Measurements from ENCODE around the gene SOST. TPM values are rescaled to one million over a fixed set of nuclear protein-coding genes. Genes with fewer than 3 reads are reported as not detected.
"Not testable (repeated sequence)": the region's sequence is repeated elsewhere in the genome, so short reads cannot be mapped to it uniquely, and the experiment has no call there.

The SOST gene
- total and polyA plus RNA-seq, 7 donors = not detected

DNA sequence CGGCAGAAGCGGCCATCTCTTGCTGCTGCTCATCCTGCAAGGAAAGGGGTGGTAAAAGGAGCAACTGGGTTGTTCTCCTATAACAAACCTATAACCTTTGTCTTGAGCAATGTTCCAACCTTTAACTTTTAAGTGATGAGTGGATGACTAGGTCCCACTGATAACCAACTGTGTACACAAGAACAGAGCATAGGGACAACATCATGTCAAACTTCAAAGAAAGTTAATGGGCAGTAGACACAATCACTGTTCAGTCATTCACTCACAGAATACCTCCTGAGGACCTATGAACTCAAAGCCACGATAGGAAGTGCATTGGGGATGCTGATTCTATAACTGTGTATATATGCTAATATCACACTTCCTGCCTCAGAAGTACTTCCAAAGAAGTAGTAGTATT is 43.3 kb upstream of the SOST start:
- ATAC-seq (no peak), DNase-seq (no peak)
- H3K9me3 ChIP-seq = no peaks in the 10 kb centered on the region
- TF ChIP-seq, protein P1, sequence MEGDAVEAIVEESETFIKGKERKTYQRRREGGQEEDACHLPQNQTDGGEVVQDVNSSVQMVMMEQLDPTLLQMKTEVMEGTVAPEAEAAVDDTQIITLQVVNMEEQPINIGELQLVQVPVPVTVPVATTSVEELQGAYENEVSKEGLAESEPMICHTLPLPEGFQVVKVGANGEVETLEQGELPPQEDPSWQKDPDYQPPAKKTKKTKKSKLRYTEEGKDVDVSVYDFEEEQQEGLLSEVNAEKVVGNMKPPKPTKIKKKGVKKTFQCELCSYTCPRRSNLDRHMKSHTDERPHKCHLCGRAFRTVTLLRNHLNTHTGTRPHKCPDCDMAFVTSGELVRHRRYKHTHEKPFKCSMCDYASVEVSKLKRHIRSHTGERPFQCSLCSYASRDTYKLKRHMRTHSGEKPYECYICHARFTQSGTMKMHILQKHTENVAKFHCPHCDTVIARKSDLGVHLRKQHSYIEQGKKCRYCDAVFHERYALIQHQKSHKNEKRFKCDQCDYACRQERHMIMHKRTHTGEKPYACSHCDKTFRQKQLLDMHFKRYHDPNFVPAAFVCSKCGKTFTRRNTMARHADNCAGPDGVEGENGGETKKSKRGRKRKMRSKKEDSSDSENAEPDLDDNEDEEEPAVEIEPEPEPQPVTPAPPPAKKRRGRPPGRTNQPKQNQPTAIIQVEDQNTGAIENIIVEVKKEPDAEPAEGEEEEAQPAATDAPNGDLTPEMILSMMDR (IDR thresholded peaks at IDR 0.05) = no peak
- H3K27me3 ChIP-seq (ENCODE audit: insufficient read depth in 3 of 3, low read length in 2 of 3) = peaks cover 0 to 2% (median 0%) of the 10 kb centered on the region in 3 donors
- H3K4me1 ChIP-seq = no peaks in the 10 kb centered on the region
- no peak overlapping the region for H3K4me3 ChIP-seq
- peaks cover 0 to 5% of the 10 kb centered on the region in 2 donors for H3K36me3 ChIP-seq (ENCODE audit: insufficient read depth in 1 of 2, low read depth in 1 of 2)
- 87 to 90% (median 88%) methylated on average over 3 of the region's 3 CpGs for WGBS, 3 donors
- H3K27ac ChIP-seq = no peak overlapping the region
- intact Hi-C loops (cut with DNase I) = no loop called here

DNA sequence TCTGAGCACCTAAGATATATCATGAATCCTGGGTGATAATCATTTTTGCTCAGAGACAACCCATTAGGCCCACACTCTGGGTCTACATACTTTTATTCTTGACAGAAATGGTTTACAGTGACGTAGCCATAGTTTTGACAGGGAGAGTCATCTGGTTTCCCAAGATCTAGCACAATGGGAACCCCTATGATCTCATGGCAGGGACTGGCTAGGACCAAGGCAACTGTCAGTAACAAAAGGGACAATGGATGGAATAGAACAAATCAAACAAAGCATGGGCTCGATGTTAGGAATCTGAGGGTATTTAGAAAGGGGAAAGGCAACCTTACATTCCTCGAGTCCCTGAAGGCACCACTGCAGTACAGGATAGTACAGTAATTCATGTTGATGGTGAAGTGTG is 42.1 kb upstream of the SOST start:
- Histone ChIP-seq H3K4me1 (no peaks in the 10 kb centered on the region), H3K36me3 (ENCODE audit: insufficient read depth in 1 of 2, low read depth in 1 of 2) (peaks cover 0 to 5% of the 10 kb centered on the region in 2 donors), H3K9me3 (no peaks in the 10 kb centered on the region), H3K4me3 (no peak overlapping the region), H3K27ac (no peak overlapping the region), H3K27me3 (ENCODE audit: insufficient read depth in 3 of 3, low read length in 2 of 3) (peaks cover 0 to 2% (median 0%) of the 10 kb centered on the region in 3 donors)
- ATAC-seq (no peak), DNase-seq (no peak)
- TF ChIP-seq, protein P1 (IDR thresholded peaks at IDR 0.05) = no peak
- WGBS, 3 donors = 89 to 96% (median 91%) methylated on average over 3 of the region's 3 CpGs
- intact Hi-C loops (cut with DNase I) = no loop called here

DNA sequence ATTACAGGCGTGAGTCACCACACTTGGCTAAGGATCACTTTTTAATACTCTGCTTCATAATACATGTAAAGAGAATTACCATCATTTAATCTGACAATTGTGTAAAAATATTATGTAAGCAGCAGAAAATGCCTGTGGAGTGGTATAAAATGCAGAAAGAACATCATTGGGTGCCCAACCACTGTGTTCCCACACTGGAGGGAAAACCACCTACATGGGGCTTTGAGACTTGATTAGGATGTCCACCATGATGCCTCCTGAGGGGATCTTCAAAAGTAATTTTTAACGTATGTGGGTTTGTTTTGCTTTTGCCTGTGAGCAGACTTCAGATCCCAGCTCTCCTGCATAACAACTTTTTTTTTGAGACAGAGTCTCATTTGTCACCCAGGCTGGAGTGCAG is 40.5 kb upstream of the SOST start:
- H3K36me3 ChIP-seq (ENCODE audit: insufficient read depth in 1 of 2, low read depth in 1 of 2) = peaks cover 0 to 5% of the 10 kb centered on the region in 2 donors
- DNase-seq (no peak), ATAC-seq (no peak)
- H3K4me3 ChIP-seq = no peak overlapping the region
- 83 to 88% (median 84%) methylated on average over 2 of the region's 2 CpGs for WGBS, 3 donors
- TF ChIP-seq, protein P1 (IDR thresholded peaks at IDR 0.05) = no peak
- no peak overlapping the region for H3K27ac ChIP-seq
- H3K9me3 ChIP-seq = no peaks in the 10 kb centered on the region
- no peaks in the 10 kb centered on the region for H3K4me1 ChIP-seq
- intact Hi-C loops (cut with DNase I) = no loop called here
- peaks cover 0 to 2% (median 0%) of the 10 kb centered on the region in 3 donors for H3K27me3 ChIP-seq (ENCODE audit: insufficient read depth in 3 of 3, low read length in 2 of 3)

DNA sequence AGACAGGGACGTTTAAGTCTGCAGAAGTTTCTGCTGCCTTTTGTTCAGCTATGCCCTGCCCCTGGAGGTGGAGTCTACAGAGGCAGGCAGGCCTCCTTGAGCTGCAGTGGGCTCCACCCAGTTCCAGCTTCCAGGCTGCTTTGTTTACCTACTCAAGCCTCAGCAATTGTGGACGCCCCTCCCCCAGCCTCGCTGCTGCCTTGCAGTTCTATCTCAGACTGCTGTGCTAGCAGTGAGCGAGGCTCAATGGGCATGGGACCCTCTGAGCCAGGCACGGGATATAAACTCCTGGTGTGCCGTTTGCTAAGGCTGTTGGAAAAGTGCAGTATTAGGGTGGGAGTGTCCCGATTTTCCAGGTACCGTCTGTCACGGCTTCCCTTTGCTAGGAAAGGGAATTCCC is 39.4 kb upstream of the SOST start:
- H3K9me3 ChIP-seq; H3K27me3 ChIP-seq (ENCODE audit: insufficient read depth in 3 of 3, low read length in 2 of 3); H3K27ac ChIP-seq; H3K36me3 ChIP-seq (ENCODE audit: insufficient read depth in 1 of 2, low read depth in 1 of 2); ATAC-seq; H3K4me3 ChIP-seq; DNase-seq; H3K4me1 ChIP-seq; intact Hi-C loops (cut with DNase I): not testable (repeated sequence)
- 83 to 90% (median 87%) methylated on average over 8 to 9 of the region's 9 CpGs for WGBS, 3 donors

DNA sequence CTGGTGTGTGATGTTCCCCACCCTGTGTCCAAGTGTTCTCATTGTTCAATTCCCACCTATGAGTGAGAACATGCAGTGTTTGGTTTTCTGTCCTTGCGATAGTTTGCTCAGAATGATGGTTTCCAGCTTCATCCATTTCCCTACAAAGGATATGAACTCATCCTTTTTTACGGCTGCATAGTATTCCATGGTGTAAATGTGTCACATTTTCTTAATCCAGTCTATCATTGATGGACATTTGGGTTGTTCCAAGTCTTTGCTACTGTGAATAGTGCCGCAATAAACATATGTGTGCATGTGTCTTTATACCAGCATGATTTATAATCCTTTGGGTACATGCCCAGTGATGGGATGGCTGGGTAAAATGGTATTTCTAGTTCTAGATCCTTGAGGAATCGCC is 34.1 kb upstream of the SOST start:
- H3K27me3 ChIP-seq (ENCODE audit: insufficient read depth in 3 of 3, low read length in 2 of 3); ATAC-seq; H3K27ac ChIP-seq; intact Hi-C loops (cut with DNase I); DNase-seq; H3K36me3 ChIP-seq (ENCODE audit: insufficient read depth in 1 of 2, low read depth in 1 of 2); H3K4me3 ChIP-seq; H3K4me1 ChIP-seq; H3K9me3 ChIP-seq: not testable (repeated sequence)
- 94 to 95% (median 94%) methylated on average over 4 of the region's 4 CpGs for WGBS, 3 donors

DNA sequence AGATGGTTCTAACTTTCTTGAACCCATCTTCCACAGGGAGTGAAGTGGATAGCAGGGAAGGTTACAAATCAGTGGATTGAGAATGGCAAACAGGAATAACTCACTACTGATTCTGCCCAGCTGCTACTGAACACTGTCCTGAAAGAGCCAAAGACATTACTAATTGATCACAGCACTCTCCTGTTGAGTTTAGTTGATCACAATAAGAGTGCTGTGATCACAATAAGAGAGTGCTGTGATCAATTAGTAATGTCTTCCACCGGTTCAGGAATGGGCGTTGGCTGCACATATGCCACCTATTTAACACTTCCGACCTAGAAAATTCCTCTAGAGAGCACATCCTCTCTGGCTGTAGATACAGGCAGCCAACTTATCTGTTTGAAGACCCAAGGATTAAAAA is 33.0 kb upstream of the SOST start:
- intact Hi-C loops (cut with DNase I) = no loop called here

More for the DNA sequence above, 33.0 kb upstream of the SOST start:
- Histone ChIP-seq H3K36me3 (ENCODE audit: insufficient read depth in 1 of 2, low read depth in 1 of 2) (no peaks in the 10 kb centered on the region), H3K4me3 (no peak overlapping the region), H3K27ac (no peak overlapping the region), H3K27me3 (ENCODE audit: insufficient read depth in 3 of 3, low read length in 2 of 3) (no peaks in the 10 kb centered on the region), H3K4me1 (peaks cover 3% of the 10 kb centered on the region), H3K9me3 (no peaks in the 10 kb centered on the region)
- TF ChIP-seq, protein P1 (IDR thresholded peaks at IDR 0.05) = no peak
- DNase-seq = no peak
- ATAC-seq = peak in 3 of 4 donors; percentile 67 to 75 (median 69)
- 7 to 15% (median 9%) methylated on average over 3 of the region's 3 CpGs for WGBS, 3 donors

Measured in psoas muscle (tissue), 8 donors.